Effector memory CD4-positive, alpha-beta T cell (primary cell): ENCODE data around the gene CCDC127.

ENCODE experiments used
- DNase-seq, 3 donors: peaks; one replicate each; pipeline ENCODE4 v3.0.0-alpha.2; 2020
- H3K27ac ChIP-seq: 2 replicates; pipeline ENCODE4 v1.7.0; 2013; ENCODE audit warnings: mild to moderate bottlenecking, low read length, moderate library complexity; ENCODE audit not compliant: insufficient read depth, poor library complexity, severe bottlenecking
- H3K27me3 ChIP-seq: replicated peaks from 2 replicates; pipeline ENCODE4 v1.7.0; 2013; ENCODE audit warnings: mild to moderate bottlenecking, low read length; ENCODE audit not compliant: insufficient read depth, control insufficient read depth, poor library complexity, severe bottlenecking
- H3K36me3 ChIP-seq: 2 replicates; pipeline ENCODE4 v1.7.0; 2013; ENCODE audit warnings: mild to moderate bottlenecking, low read length, moderate library complexity; ENCODE audit not compliant: control insufficient read depth, insufficient read depth
- H3K4me1 ChIP-seq: 2 replicates; pipeline ENCODE4 v1.7.0; 2013; ENCODE audit warnings: low read length, mild to moderate bottlenecking; ENCODE audit not compliant: control insufficient read depth, insufficient read depth, poor library complexity, severe bottlenecking
- H3K4me3 ChIP-seq: 2 replicates; pipeline ENCODE4 v1.7.0; 2013; ENCODE audit warnings: low read length, low read depth, mild to moderate bottlenecking; ENCODE audit not compliant: insufficient read depth, poor library complexity, severe bottlenecking
- H3K9me3 ChIP-seq: 2 replicates; pipeline ENCODE4 v1.7.0; 2013; ENCODE audit warnings: mild to moderate bottlenecking, low read length, moderate library complexity; ENCODE audit not compliant: control insufficient read depth

Gene CCDC127

GRCh38 chr5:162190-162564 is 55.8 kb downstream of the CCDC127 start:
- no peak for DNase-seq
- H3K27ac ChIP-seq: no peak overlapping the region

DNA sequence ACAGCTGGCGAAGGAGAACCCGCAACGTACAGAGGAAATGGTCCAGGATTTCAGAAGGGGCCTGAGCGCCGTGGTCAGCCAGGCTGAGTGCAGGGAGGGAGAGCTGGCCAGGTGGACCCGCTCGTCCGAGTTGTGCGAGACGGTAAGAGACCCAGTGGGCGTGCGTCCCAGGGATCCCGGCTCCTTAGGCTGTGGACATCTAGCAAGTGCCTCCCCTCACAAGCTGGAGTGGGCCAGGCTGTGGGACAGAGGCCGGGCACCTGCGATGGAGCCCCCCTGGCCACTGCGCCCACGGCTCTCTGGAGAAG is 56.2 kb downstream of the CCDC127 start:
- Histone ChIP-seq H3K36me3 (no peaks in the 10 kb centered on the region), H3K4me3 (no peak overlapping the region)
- no peak for DNase-seq

More at GRCh38 chr5:162190-162564, 55.8 kb downstream of the CCDC127 start:
- Histone ChIP-seq H3K36me3 (no peaks in the 10 kb centered on the region), H3K4me3 (no peak overlapping the region), H3K9me3 (no peaks in the 10 kb centered on the region), H3K4me1 (no peaks in the 10 kb centered on the region), H3K27me3 (no peaks in the 10 kb centered on the region)

DNA sequence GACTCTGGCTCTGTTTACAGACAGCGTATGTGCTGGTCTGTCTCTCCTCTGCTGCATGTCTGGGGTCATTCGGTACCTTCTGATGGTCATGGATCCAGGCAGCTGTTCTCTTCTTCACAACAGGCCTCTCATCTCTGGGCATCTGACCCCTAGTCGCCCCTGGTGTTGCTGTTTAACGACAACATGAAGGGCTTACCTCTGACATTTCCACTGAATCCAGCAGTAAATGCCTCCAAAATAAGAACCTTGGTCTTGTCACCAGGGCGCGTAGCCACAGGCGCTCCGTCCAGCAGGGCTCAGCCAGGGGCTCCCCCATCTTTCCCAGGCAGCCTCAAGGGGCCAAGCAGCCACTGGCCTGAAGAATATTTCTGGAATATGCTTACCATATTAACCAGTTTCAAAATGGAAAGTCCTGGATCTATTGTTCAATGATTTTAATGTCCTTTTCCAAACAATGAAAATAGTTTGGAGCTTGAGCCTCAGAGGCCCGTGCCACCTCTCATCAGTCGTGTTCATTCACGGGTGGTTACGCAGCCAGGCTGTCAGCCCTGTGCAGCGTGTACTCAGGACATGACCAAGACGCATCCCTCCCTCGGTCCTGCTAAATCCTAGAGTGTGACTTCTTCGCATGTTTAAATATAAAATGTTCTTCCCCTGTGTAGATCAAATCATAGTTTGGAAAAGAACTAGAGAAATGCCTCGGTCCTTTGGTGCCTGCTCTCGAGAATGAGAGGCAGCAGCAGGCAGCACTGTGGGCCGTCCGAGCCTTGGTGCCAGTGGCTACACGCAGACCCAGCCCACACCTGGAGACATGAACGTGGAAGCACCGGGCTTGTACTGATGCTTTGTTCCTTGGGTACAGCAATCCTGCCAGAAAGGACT is 56.8 kb downstream of the CCDC127 start:
- Histone ChIP-seq H3K27ac (no peak overlapping the region), H3K36me3 (no peaks in the 10 kb centered on the region), H3K4me1 (no peaks in the 10 kb centered on the region), H3K27me3 (no peaks in the 10 kb centered on the region), H3K4me3 (no peak overlapping the region), H3K9me3 (no peaks in the 10 kb centered on the region)
- DNase-seq: no peak

More for the DNA sequence above, 56.2 kb downstream of the CCDC127 start:
- no peaks in the 10 kb centered on the region for H3K4me1 ChIP-seq
- no peaks in the 10 kb centered on the region for H3K9me3 ChIP-seq
- no peaks in the 10 kb centered on the region for H3K27me3 ChIP-seq
- no peak overlapping the region for H3K27ac ChIP-seq

DNA sequence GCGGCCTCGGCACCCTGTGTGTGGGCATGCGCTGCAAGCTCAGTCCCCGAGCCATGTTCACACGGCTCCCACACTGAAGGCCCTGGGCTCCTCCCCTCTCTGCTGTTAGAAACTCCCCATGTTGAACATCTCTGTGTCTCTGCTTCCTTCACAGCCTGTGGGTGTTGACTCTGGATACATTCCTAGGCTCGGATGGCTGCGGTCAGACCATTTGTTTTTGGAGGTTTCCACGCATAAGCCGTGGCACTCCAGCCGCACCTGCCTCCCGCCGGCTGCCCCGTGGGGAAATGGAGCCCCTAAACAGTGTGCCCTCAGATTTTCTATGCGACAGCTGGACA is 57.8 kb downstream of the CCDC127 start:
- no peaks in the 10 kb centered on the region for H3K9me3 ChIP-seq
- no peak overlapping the region for H3K4me3 ChIP-seq
- no peak overlapping the region for H3K27ac ChIP-seq
- no peaks in the 10 kb centered on the region for H3K36me3 ChIP-seq
- H3K4me1 ChIP-seq: no peaks in the 10 kb centered on the region
- no peaks in the 10 kb centered on the region for H3K27me3 ChIP-seq
- DNase-seq: no peak

GRCh38 chr5:159448-160172 is 58.3 kb downstream of the CCDC127 start:
- Histone ChIP-seq H3K4me1 (no peaks in the 10 kb centered on the region), H3K27ac (no peak overlapping the region), H3K36me3 (no peaks in the 10 kb centered on the region), H3K4me3 (no peak overlapping the region), H3K27me3 (no peaks in the 10 kb centered on the region), H3K9me3 (no peaks in the 10 kb centered on the region)
- DNase-seq: no peak

GRCh38 chr5:158807-159447 is 59.0 kb downstream of the CCDC127 start:
- H3K9me3 ChIP-seq: no peaks in the 10 kb centered on the region
- H3K27ac ChIP-seq: no peak overlapping the region
- DNase-seq: no peak
- no peaks in the 10 kb centered on the region for H3K4me1 ChIP-seq
- H3K36me3 ChIP-seq: no peaks in the 10 kb centered on the region
- no peaks in the 10 kb centered on the region for H3K27me3 ChIP-seq
- no peak overlapping the region for H3K4me3 ChIP-seq

DNA sequence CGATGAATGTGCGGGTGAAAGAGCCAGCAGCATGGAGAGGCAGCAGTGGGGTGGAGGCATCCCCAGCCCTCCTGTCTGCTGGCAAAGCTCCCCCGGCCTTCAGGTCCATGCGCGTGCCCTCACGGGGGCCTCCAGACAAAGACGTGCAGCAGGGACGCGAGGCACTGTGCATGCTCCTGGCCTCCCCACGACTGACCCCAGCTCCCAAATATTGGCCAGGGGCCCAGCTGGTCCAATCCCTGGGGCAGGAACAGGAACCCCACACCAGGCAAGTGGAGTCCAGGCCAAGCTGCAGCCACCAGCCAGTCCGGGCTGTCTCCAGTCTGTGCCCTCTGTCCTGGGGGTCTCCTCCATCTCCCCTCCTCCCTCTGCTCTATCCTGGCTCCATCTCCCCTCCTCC is 60.2 kb downstream of the CCDC127 start:
- Histone ChIP-seq H3K27me3 (no peaks in the 10 kb centered on the region), H3K27ac (no peak overlapping the region), H3K36me3 (no peaks in the 10 kb centered on the region), H3K4me1 (no peaks in the 10 kb centered on the region), H3K9me3 (no peaks in the 10 kb centered on the region), H3K4me3 (no peak overlapping the region)
- DNase-seq: no peak

GRCh38 chr5:157126-157715 is 60.7 kb downstream of the CCDC127 start:
- DNase-seq: no peak
- H3K4me1 ChIP-seq: no peaks in the 10 kb centered on the region
- no peaks in the 10 kb centered on the region for H3K9me3 ChIP-seq
- no peak overlapping the region for H3K4me3 ChIP-seq
- no peaks in the 10 kb centered on the region for H3K36me3 ChIP-seq
- H3K27ac ChIP-seq: no peak overlapping the region
- H3K27me3 ChIP-seq: no peaks in the 10 kb centered on the region

- H3K27me3 ChIP-seq: no peaks in the 10 kb centered on the region
- H3K4me3 ChIP-seq: no peak overlapping the region
- no peaks in the 10 kb centered on the region for H3K36me3 ChIP-seq
- no peaks in the 10 kb centered on the region for H3K9me3 ChIP-seq
- no peaks in the 10 kb centered on the region for H3K4me1 ChIP-seq
- H3K27ac ChIP-seq: no peak overlapping the region
- DNase-seq: no peak
These were observed 61.4 kb downstream of the CCDC127 start for GRCh38 chr5:156411-157072.
